SW 1271 (cell line): ENCODE measurements around the gene COL20A1.
"Not testable (repeated sequence)": the region's sequence is repeated elsewhere in the genome, so short reads cannot be mapped to it uniquely, and the experiment has no call there.

Experiments
- DNase-seq, 2 experiments: peaks; one replicate each; lab custom pipeline; 2025; lab: John Stamatoyannopoulos, UW

The COL20A1 gene

GRCh38 chr20:63334356-63334755 lies 41.4 kb downstream of the COL20A1 start:
- DNase-seq, result no peak

DNA sequence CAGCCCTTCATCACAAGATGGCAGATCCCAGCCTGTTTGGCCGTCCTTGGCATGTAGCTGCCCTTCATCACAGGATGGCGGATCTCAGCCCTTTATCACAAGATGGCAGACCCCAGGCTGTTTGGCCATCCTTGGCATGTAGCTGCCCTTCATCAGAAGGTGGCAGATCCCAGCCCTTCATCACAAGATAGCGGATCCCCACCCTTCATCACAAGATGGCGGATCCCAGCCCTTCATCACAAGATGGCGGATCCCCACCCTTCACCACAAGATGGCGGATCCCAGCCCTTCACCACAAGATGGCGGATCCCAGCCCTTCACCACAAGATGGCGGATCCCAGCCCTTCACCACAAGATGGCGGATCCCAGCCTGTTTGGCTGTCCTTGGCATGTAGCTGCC lies 42.1 kb downstream of the COL20A1 start:
- not testable (repeated sequence) for DNase-seq

DNA sequence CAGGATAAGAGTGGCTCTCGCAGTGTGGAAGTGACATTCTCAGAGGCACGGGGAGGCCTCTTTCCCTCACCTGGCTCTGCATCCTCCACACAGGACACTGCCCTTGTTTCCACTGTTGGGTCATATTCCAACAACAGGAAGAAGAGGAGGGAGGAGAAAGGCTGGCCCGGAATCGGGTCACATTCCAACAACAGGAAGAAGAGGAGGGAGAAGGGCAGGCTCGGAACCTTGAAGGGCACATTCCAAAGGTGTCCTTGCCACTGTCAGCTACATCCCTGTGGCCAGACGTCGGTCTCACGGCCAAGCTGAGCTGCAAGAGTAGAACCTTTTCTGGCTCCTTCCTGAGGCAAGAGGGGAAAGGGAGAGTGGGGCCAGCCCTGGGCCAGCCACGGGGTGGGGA lies 42.7 kb downstream of the COL20A1 start:
- no peak for DNase-seq

DNA sequence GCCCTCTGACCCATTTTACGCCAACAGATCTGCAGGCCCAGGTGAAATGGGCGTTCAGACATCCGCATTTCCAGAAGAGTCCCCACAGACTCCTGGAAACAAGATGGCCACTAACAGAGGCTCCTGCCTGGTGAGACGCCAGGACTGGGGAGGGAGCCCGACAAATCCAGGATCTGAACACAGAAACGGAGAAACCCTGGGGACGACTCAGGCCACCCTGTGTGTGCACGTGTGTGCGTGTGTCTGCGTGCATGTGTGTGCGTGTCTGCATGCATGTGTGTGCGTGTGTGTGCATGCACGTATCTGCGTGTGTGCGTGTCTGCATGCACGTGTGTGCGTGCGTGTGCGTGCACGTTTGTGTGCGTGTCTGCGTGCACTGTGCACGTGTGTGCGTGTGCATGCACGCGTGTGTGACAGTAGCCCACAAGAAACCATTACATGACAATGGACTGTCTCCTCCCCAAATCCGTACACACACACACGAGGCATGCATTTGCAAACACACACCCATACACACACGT lies 43.3 kb downstream of the COL20A1 start:
- no peak for DNase-seq

- DNase-seq, result no peak
Observed at GRCh38 chr20:63337786-63338420, 44.9 kb downstream of the COL20A1 start.

- DNase-seq, result not testable (repeated sequence)
Observed at GRCh38 chr20:63339154-63340094, 46.4 kb downstream of the COL20A1 start.

- DNase-seq, result not testable (repeated sequence)
Observed at GRCh38 chr20:63340158-63340688, 47.2 kb downstream of the COL20A1 start.

DNA sequence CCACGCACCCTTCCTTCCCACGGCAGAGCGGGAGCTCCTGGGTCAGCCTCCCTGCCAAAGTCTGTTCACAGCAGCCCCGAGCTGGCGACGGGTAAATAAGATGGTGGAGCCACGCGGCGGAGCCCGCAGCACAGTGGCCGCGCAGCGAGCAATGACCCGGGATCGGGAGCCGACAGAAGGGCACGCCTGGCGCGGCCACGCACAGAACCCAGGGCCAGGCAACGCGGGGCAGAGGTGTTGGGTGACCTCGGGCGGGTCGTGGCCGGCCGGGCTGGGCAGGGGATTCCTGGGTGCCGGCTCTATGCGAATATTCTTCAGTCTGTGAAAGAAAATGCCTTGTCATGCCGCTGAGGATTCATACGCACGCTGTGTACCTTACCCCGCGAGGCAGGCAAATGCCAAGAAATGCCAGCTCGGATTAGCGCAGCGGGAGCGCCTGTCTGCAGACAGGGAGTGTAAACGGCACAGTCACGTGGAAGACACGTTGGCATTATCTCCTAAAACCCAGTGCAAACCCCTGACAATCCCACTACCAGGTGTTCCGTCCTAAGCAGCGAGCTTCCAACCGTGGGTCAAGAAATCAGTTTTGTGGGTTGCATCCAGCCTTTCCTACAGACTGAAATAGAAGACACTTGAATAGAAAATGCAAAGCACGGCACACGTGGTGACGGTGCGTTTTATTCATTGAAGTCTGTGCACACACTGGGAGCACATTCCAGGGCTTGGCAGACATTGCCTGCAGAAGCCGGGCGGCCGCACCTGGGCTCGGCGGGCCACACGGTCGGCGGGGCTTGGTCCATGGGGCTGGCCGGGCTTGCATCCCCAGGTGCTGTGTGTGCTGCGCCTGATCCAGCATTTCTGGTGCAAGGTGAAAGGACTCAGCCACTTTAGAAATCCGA lies 49.8 kb downstream of the COL20A1 start:
- no peak for DNase-seq

GRCh38 chr20:63343460-63344445 lies 50.8 kb downstream of the COL20A1 start:
- no peak for DNase-seq

GRCh38 chr20:63344616-63345327 lies 51.8 kb downstream of the COL20A1 start:
- no peak for DNase-seq

GRCh38 chr20:63345328-63346100 lies 52.5 kb downstream of the COL20A1 start:
- no peak for DNase-seq

DNA sequence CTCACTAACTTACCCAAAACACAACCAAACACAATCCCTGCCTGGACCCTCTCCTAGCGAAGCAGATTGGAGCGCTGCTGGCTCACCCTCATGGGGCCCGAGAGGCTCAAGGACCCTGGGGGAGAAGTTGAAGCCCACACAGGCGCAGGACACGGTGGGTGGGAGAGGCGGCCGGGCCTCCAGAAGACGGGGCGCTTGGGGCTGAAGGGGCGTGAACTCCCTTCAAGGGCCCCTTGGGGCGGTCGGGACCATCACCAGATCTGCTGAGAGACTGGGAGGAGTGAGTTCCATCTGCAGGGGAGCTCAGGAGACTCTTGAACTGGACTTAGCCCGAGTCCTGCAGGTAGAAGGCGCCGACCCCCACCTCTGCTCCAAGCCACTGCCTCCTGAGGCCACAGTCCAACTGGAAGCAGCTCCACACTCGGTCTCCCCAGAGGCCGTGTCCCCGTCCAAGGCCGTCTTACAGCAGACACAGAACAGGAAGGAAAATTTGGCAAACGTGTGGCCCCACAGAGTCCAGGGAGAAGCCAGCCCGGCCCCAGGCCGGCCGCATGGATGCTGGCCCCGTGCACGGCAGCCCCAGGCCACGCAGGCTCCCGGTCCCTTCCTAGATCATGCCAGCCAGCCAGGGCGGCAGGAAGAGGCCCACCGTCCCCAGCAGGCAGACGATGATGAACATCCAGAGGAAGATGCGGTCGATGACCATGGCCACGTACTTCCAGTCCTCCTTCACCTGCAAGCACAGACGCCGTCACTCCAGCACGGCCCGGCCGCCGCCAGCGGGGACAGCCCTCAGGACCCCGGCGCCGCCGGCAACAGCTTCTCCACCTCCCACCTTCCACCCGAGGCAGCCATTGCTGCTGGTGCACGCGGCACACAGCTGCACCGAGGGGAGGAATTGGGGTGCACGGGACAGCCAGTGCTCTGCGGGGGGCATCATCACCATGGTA lies 53.4 kb downstream of the COL20A1 start:
- no peak for DNase-seq

GRCh38 chr20:63347081-63347741 lies 54.2 kb downstream of the COL20A1 start:
- DNase-seq, result no peak

- no peak for DNase-seq
Observed at GRCh38 chr20:63347950-63348827, 55.2 kb downstream of the COL20A1 start.

DNA sequence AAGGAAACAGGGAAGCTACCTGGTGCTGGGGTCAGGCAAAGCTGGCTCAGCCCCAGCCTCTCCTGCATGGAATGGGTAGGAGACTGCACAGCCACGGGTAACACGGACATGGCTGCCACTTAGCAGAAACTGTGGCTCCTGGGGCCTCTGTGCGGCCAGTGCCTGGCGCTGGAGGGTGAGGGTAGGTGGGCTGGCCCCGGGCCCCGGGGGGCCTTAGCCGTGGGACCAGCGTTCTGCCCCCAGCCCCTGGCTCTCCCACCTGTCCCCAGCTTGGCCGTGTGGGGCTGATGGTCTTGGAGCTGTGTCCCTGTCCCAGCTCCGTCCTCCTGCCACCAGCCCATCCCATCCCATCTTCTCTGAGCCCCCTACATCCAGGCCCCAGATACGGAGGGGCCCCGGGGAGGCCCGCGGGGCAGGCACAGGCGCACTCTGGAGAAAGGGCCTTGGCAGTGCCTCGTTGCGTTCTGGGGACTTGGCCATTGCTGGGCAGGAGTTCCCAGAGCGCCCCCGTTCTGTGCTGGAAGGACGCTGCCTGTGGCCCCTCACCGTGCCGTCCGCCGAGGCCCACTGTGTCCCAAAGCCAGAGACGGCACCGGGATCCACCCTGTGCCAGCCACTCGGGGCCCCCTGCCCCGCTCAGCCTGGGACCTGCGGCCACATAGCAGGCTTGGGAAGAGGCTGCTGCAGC lies 56.0 kb downstream of the COL20A1 start:
- DNase-seq, result no peak

DNA sequence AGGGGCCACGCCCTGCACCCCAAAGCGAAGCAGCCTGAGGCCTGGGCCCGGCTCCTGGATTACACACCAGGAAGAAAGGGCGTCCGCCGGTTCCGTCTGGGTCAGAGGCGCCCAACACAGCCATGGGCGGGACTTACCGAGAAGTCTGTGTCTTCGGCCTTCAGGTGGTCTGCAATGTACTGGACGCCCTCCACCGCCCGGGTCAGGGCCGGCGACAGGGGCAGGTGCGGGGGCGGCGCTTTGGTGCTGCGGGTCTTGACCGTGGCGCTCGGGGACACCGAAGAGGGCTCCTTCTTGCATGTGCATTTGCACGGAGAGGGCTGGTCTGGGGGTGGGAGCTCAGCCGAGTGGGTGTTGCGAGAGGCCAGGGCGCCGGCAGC lies 56.5 kb downstream of the COL20A1 start:
- DNase-seq, result no peak
